ENCODE data around the gene TGFB1.
A peak's percentile ranks its signal among the peaks of the same experiment; 100 is the strongest.
"Not testable (repeated sequence)": the region's sequence is repeated elsewhere in the genome, so short reads cannot be mapped to it uniquely, and the experiment has no call there.

TGFB1 gene

DNA sequence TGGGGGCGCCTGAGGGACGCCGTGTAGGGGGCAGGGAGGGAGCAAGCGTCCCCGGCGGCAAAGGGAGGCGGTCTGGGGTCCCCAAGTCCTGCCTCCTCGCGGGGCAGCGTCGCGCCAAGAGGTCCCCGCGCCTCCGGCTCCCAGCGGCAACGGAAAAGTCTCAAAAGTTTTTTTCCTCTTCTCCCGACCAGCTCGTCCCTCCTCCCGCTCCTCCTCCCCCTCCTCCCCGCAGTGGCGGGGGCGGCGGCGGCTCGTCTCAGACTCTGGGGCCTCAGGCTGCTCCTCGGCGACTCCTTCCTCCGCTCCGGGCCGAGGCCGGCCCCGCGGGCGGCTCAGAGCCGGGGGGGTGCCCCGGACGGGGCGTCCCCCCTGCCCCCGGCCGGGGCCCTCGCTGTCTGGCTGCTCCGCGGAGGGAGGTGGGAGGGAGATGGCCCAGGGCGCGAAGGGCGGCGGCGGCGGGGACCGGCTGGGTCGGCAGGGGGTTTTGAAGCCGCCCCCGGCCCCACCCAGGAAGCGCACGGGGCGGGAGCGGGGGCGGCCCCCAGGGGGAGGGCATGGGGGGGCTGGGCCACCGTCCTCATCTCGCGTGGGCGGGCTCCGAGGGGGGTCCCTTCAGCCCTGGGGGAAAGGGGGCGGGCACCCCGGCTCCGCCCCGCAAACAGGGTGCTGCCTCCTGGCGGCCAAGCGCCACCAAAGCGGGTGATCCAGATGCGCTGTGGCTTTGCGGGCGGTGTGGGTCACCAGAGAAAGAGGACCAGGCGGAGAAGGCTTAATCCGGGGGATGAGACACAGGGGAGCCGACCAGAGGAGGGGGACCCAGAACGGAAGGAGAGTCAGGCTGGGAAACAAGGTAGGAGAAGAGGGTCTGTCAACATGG lies at the start of gene TGFB1:
Gene TGFB1 (minus strand): TSS at position 457 of the 877 bp plus-strand sequence. CDS start 878 bp downstream, outside the sequence.
- peak; percentile 94 for DNase-seq

DNA sequence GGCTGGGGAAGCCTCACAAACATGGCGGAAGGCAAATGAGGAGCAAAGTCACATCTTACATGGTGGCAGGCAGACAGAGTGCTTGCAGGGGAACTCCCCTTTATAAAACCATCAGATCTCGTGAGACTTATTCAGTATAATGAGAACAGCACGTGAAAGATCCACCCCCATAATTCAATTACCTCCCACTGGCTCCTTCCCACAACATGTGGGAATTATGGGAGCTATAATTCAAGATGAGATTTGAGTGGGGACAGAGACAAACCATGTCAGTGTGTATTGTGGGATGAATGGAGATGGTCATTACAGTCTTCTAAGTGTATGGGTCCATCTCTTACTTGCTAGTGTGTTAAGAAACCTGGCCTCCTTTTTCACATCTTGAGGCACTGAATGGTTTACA lies 48.3 kb upstream of the TGFB1 start:
- DNase-seq = no peak

DNA sequence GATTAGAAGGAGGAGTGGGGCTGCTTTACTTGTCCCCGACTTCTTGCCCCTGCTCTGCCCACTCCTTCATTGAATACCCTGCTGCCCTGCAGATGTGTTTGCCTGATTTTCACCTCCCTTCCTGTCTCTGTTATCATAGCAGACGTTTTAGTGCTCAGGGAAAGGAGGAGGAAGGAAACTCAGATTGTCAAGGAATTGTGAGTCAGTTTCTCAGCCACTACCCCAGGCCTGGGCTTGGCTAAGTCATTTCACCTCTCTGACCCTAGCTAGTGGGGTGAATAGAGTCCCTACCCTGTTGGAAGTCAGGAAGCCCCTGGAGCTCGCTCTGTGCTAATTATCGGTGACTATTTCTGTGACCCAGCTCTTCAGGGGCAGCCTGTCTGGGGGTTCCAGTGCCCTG lies 47.8 kb upstream of the TGFB1 start:
- DNase-seq = no peak

DNA sequence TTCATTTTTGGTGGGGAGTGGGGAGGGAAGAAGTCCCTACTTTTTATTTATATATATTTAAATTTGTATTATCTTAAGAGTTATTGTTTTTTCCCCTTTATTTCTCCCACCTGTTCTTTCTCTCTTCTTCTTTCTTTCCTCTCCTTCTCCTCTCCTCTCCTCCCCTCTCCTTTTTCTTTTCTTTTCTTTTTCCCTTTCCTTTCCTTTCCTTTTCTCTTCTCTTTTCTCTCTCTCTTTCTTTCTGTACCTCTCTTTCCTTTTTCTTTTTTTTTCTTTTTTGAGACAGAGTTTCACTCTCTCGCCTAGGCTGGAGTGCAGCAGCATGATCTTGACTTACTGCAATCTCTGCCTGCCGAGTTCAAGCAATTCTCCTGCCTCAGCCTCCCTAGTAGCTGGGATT lies 45.8 kb upstream of the TGFB1 start:
- DNase-seq = no peak

DNA sequence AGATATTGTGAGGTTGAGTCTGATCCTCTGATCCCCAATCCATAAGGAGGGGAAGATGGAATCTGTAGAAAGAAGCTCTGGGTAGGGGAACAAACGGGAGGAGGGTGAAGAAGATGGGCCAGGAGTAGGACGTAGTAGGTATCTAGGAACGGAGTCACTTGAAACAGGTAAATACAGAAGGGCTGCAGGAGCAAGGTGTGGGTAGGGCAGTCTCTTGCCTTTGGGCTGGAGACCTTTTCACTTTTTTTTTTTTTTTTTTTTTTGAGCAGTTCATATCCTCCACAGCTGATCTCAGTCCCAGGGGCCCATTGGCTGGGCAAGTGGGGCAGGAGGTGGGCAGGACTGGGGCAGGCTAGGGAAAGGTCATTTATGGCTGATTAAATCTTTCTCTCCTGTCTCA lies 45.4 kb upstream of the TGFB1 start:
- no peak for DNase-seq

DNA sequence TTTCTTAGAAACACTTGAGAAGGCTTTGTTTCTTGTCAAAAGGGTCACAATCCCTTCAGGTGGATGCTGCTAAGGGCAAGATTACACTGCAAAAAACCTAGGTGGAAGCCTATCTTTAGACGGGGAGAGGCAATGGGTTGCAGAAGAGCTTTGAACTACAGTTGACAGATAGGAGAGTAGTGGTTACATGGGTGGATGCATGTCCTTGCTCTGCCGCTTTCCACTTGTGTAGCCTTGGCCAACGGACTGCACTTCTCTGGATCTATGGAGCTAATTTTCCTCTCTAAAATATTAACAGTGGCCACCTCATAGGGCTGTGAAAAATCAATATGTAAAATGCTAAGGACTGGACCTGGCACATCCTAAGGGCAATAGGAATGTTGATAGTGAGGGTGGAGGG lies 44.9 kb upstream of the TGFB1 start:
- no peak for DNase-seq

DNA sequence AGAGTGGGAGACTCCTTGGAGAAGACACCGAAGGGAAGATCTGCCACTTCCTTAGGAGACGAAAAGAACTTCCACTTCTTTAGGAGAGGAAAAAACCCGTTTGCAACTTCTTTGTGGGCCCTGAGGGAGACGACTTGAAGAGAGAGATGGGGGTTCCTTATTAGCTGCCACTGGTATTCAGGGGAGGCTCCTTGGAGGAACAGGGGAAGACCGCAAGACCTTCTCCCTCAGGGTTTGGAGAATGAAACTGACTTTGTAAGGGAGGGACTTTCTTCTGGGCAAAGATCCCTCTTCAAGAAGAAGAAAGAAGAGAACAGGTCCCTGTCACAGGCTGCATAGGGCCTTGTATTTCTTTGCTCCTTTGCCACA lies 44.3 kb upstream of the TGFB1 start:
- no peak for DNase-seq

DNA sequence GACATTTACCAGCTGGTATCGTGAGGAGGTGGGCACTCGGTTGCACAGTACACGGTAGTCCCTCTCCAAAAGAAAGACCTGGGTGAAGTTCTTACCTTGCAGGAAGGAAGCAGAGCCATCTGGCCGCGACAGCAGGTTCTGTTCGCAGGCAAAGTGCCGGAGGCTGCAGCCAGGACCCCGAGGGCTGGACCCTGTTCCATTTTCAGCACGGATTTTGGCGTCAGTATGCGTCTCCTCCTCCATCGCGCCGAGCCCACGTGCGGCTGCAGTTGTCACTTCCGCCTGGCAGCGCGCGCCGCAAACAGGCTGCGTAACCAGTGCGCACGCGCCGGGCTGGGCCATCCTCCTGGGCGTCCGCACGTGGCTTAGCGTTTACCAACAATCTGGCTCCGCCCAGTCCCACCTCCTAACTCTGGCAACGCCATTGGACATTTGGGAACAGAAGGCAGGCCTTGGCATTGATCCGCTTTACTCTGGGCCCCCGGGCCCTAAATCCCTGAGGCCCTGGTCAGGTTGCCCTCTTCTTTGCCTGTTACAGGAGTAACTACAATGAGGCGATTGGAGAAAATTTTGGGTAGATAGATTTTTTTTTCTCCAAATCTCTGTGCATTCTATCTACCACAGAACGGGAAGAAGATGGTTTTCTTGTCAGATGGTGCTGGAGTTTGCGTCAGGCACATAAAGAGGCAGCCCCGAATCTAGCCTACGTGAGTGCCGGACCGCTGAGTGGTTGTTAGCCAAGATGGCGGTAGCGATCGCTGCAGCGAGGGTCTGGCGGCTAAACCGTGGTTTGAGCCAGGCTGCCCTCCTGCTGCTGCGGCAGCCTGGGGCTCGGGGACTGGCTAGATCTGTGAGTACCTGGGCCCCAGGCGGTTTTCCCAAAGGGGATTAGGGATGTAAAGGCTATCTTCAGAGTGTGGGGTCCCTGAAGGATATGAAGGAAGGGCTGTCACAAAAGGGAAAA lies 43.6 kb upstream of the TGFB1 start, which contains the start of the genes BCKDHA and EXOSC5:
Gene BCKDHA (plus strand): TSS at position 733 of the 964 bp plus-strand sequence. CDS start 10 bp downstream, at position 743.
Gene EXOSC5 (minus strand): TSS at position 274 of the 964 bp plus-strand sequence. CDS start 31 bp downstream, at position 243.
- DNase-seq = peak; percentile 97 to 100

DNA sequence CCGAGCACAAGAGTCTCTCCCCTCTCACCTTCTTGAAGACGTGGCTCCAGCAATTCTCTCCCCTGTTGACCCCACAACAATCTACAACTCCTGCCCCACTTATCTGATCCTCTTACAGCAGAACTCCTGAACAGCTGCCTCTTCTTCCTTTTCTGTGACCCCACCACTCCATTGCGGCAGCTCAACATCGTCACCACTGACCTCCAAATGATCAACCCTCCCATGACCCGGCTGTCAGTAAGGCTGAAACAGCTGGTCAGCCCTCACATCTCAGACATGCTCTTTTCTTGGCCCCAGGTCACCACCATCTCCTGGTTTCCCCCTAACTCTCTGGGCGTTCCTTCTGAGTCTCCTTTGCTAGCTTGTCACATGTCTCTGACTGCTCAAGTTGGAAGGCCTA lies 41.6 kb upstream of the TGFB1 start:
- no peak for DNase-seq

DNA sequence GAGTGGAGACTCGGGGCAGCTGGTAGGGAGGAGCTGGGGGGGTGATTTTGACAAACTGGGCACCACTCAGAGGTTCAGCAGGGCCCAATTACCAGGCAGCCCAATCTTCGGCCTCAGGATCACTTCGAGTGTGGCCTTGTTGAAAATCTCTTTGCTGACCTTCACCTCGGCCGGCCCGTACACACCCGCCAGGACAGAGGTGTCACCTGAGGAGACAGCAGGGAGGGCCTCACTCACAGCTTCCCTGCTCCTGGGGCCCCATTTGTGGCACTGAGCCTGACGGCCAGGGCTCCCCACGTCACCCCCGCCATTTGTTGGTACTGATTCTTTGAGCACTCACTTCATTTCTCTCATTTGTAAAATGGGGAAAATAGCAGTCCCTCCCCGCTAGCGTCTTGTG lies 39.1 kb upstream of the TGFB1 start:
- no peak for DNase-seq

DNA sequence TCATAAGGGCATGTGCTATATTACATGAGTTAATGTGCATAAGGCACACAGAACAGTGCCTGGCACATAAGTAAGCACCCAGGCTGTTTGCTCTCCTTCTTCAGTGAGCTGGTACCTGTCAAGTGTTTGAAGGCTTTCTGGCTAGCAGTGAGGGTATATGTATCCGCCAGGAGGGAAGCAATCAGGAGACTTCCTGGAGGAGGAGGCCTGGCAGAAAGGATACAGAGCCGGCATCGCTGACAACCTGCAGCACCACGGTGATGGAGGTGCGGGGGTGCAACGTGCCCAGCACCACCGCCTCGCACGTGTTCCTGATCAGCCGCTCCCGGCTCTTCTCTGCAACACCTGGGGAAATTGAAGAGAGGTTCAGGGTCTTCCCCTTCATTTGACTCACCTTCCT lies 37.9 kb upstream of the TGFB1 start:
- no peak for DNase-seq

DNA sequence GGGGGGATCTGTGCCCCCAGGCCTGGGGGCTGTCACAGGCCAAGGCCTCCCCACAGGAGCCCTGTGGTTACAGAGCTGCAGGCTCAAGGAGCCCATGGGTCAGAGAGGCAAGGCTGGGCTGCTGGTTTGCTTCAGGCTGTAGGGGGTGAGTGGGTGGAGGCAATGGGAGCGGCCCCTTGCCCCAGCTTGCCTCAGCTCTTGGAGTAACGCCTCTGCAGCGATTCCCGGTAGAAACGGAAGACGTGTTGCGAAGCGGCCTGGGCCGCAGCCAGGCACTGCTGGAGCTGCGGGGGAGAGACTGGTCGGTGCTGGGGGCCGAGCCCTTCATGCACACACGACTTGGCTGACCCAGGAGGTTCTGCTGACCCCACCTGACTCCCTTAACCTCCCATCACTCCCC lies 32.7 kb upstream of the TGFB1 start:
- no peak for DNase-seq

DNA sequence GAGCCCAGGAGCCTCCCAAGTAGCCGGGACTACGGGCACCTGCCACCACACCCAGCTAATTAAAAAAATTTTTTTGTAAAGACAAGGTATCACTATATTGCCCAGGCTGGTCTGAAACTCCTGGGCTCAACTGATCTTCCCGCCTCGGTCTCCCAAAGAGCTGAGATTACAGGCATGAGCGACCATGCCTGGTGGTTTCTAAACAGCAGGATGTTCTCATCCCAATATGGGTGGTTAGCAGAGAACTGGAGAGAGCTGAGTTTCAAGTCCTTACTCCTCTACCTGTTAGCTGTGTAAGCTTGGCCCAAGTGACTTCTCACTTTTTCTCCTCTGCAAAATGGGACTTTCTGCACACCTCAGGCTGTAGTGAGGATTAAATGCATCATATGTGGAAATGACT lies 30.6 kb upstream of the TGFB1 start:
- no peak for DNase-seq

DNA sequence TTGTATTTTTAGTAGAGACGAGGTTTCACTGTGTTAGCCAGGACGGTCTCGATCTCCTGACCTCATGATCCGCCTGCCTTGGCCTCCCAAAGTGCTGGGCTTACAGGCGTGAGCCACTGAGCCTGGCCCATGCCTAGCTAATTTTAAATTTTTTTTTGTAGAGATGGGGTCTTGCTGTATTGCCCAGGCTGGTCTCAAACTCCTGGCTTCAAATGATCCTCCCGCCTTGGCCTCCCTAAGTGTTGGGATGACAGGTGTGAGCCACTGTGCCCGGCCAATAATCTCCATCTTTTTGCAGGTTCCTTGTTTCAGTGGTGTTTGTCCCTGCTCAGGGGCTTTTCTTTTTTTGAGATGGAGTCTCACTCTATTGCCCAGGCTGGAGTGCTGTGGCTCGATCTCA lies 27.8 kb upstream of the TGFB1 start:
- DNase-seq = not testable (repeated sequence)

DNA sequence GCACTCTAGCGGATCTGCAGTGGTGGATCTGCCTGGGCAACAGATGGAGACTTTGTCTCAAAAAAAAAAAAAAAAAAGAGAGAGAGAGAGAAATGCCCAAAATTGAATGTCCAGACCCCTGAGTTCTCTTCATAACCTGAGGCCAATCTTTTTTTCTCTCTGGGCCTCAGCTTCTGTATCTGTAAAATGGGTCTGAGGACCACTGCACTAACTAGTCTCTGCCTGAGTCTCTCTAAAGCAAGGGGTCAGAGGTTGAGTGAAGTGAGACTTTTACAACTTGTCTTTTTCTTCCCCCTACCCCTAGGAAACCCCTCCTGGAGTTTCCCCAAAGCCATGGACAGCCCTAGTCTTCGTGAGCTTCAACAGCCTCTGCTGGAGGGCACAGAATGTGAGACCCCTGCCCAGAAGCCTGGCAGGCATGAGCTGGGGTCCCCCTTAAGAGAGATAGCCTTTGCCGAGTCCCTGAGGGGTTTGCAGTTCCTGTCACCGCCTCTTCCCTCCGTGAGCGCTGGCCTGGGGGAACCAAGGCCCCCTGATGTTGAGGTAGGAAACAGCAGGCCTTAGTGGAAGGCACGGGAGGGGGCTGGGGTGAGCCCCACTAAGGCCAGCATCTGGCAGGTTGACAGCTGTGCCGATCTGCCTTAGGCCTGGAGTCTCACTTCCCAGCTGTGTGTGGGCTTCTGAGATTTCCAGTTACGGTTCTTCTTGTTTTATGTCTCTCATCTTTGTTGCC lies 24.4 kb upstream of the TGFB1 start:
- DNase-seq = no peak

DNA sequence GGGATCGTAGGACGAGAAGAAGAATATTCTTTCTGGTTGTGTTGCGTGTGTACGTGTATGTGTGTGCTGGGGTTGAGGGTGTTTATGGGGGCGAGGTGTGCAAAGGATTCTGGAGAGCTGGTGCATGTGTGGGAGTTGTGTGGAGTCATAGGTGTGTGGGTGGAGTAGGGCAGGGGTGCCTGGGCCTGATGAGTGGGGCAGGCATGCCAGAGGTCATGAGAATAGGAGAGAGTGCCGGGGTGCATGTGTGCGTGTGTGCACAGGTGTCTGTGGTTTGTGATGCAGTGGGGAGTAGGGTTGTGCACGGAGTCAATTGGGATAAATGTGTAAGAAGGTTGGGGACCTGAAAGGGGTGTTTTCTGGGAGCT lies 23.3 kb upstream of the TGFB1 start:
- peak in 1 of 2 experiments; percentile 81 for DNase-seq

DNA sequence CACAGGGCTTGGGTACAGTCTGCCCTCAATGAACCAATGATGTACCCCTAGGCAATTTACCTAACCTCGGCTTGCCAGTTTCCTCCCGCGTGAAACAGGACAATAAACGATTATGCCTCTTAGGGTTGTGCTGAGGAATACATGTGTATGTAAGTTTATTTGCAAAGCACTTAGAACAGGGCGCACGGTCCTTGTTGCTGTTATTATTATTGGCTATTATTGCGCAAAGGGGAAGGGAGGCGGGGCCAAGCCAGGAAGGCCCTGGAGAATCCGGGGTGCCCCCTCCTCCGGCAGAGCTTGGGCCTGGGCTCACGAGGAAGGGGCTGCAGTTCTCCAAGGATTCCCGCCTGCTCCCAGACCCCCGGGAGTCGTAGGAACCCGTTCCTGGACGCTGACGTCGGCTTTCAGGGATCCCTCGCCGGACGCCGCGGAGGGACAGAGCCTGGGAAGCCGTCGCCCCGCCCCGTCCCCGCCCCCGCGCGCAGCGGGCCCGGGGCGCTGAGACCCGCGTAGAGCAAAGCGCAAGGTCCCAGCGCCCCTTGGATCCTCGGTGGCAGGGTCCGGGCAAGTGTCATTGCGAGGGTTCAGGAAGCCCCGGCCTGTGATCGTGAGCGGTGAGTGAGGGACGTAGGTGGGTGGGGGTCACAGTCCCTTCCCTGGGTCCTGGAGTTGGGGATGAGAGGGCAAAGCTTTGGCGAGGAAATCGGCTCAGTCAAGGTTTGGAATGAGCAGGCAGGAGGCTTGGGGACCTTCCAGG lies 22.7 kb upstream of the TGFB1 start, which contains the start of gene TMEM91:
Gene TMEM91 (plus strand): TSS at position 293 of the 757 bp plus-strand sequence. CDS start 1,777 bp downstream, outside the sequence.
- peak in 1 of 2 experiments; percentile 29 for DNase-seq

DNA sequence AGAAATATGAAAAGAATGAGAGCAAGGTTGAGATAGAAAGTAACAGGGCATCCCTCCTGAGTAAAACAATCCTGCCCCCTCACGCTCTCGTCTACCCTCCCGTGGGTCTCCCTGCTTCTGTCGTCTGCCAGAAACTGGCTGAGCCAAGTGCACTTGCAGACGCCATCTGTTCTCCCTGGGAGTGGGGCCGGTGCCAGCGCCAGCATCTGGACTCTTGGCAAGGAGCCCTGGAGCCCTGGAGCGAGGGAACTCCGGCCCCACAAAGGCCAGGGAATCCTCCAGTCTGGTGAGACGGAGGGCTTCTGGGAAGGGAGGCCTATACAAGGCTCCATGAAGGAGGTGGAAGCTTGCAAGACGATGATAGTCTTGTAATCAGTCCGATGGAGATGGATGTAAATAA lies 20.3 kb upstream of the TGFB1 start:
- DNase-seq = no peak

DNA sequence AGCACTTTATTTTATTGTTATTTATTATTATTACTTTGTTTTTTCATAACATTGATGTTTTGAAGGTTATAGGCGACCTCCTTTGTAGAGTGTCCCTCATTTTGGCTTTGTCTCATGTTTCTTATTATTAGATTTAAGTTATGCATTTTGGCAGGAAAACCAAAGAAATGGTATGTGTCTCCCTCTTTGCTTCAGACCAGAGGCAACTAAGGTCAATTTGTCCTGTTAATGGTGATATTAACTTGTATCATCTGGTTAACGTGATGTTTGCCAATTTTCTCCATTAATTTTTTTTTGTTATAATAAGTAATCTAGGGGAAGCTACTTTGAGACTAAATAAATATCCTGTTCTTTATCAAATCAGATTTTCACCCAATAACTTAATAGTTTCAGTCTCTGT lies 18.8 kb upstream of the TGFB1 start:
- DNase-seq = no peak

DNA sequence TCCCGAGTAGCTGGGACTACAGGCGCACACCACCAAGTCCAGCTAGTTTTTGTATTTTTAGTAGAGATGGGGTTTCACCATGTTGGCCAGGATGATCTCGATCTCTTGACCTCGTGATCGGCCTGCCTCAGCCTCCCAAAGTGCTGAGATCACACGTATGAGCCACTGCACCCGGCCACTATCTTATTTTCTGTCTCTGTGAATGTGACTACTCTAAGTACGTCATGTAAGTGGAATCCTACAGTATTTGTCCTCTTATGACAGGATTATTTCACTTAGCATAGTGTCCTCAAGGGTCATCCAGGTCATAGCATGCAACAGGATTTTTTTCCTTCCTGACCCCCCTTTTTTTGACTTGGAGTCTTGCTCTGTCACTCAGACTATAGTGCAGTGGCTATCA lies 17.8 kb upstream of the TGFB1 start:
- no peak for DNase-seq

DNA sequence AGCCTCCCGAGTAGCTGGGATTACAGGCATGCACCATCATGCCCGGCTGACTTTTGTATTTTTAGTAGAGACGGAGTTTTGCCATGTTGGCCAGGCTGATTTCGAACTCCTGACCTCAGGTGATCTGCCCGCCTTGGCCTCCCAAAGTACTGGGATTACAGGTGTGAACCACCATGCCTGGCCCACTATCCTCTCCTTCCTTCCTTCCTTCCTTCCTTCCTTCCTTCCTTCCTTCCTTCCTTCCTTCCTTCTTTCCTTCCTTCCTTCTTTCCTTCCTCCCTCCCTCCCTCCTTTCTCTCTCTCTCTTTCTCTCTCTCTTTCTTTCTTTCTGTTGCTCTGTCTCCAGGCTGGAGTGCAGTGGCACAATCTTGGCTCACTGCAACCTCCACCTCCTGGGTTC lies 17.4 kb upstream of the TGFB1 start:
- DNase-seq = not testable (repeated sequence)

DNA sequence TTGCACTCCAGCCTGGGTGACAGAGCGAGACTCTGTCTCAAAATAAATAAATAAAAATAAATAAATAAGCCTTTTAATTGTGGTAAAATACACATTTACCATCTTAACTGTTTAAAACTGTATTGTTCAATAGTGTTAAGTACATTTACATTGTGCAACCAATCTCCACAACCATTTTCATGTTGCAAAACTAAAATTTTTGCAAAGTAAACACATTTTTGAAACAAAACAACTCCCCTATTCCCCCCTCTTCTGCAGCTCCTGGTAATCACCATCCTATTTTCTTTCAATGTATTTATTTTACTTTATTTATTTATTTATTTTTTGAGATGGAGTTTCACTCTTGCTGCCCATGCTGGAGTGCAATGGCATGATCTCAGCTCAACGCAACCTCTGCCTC lies 16.0 kb upstream of the TGFB1 start:
- DNase-seq = no peak
